Sigmoid colon (tissue), 7 donors: Measurements from ENCODE around the gene BCL2L1. TPM values are rescaled to one million over a fixed set of nuclear protein-coding genes. Genes with fewer than 3 reads are reported as not detected.

ENCODE experiments used
- DNase-seq: peaks from one replicate; pipeline ENCODE4 v3.0.0-alpha.2; 2019
- H3K27ac ChIP-seq, 4 donors: fragments of 200-600 bp; sonication (generic); one replicate each; pipeline ENCODE4 v1.5.1; 2016 to 2019; ENCODE audit warnings: mild to moderate bottlenecking in 1 of 4
- H3K27me3 ChIP-seq, 3 donors: fragments of 200-600 bp; sonication (generic); one replicate each; pipeline ENCODE4 v1.5.1; 2019; ENCODE audit warnings: mild to moderate bottlenecking in 1 of 3
- H3K36me3 ChIP-seq, 4 donors: fragments of 200-600 bp; sonication (generic); one replicate each; pipeline ENCODE4 v1.5.1; 2016 to 2019
- H3K4me1 ChIP-seq, 4 donors: fragments of 200-600 bp; sonication (generic); one replicate each; pipeline ENCODE4 v1.5.1; 2017 to 2019
- H3K4me3 ChIP-seq, 4 donors: fragments of 200-600 bp; sonication (generic); one replicate each; pipeline ENCODE4 v1.5.1; 2017 to 2019; ENCODE audit warnings: mild to moderate bottlenecking in 2 of 4, moderate library complexity in 1 of 4
- H3K9me3 ChIP-seq, 4 donors: fragments of 200-600 bp in 3 of 4; sonication (generic) in 3 of 4; one replicate each; pipeline versions ENCODE4 v1.5.1 to v1.6.1; 2013 to 2019
- CTCF ChIP-seq, 4 experiments: fragments of 450-650 bp in 3 of 4; fragments of 200-600 bp in 1 of 4; IDR thresholded peaks; one replicate each; pipeline ENCODE4 v1.5.1; 2016 to 2019; ENCODE audit warnings: antibody characterized with exemption in 4 of 4, mild to moderate bottlenecking in 3 of 4, moderate library complexity in 2 of 4
- EP300 ChIP-seq, 4 donors: sonication (generic); formaldehyde crosslinking; IDR thresholded peaks; one replicate each; pipeline ENCODE4 v1.6.1; 2017; ENCODE audit warnings: antibody characterized with exemption in 4 of 4
- POLR2A ChIP-seq, 2 donors: fragments of 450-650 bp; IDR thresholded peaks; one replicate each; pipeline ENCODE4 v1.6.1; 2016; ENCODE audit warnings: antibody characterized with exemption in 2 of 2, mild to moderate bottlenecking in 2 of 2, moderate library complexity in 2 of 2
- POLR2AphosphoS5 ChIP-seq, 4 donors: sonication (generic); formaldehyde crosslinking; IDR thresholded peaks; one replicate each; pipeline ENCODE4 v1.6.1; 2017; ENCODE audit warnings: antibody characterized with exemption in 4 of 4
- WGBS, 2 donors: extraction: QIAGEN DNeasy Blood & Tissue Kit; methylation state at CpG; one replicate each; pipeline ENCODE4 v1.1.7; 2013; 5-methylcytosine and 5-hydroxymethylcytosine counted together
- intact Hi-C: fragments of 100-400 bp; cut with DNase I; formaldehyde crosslinking; loops from one replicate; pipeline ENCODE4 v1.15.1; 2023
- polyA plus RNA-seq, 3 donors: library from polyadenylated mRNA; stranded (reverse); fragments of 200-250 nt; gene quantifications; one replicate each; pipeline ENCODE4 v1.2.3, GENCODE V29; 2013
- total RNA-seq, 4 donors: library from RNA; depleted of rRNA; stranded (reverse); fragments of >200 nt; gene quantifications; one replicate each; pipeline ENCODE4 v1.1.0, GENCODE V29; 2016
- donor health status: healthy with polysubstance abuse.
- donor health status: Bipolar disorder and iron deficiency.
- donor health status: healthy.

The BCL2L1 gene
- total and polyA plus RNA-seq, 7 donors = 53.2 to 94.8 (median 71.3) TPM

- peaks cover 0 to 74% (median 69%) of the 10 kb centered on the region in 4 donors for H3K4me1 ChIP-seq
- intact Hi-C loops = loop anchor here (2.0 kb wide), 1 partner anchor 41 kb away; no protein-coding TSS in a partner anchor
- no peak overlapping the region for H3K4me3 ChIP-seq
- H3K27me3 ChIP-seq = no peaks in the 10 kb centered on the region
- TF ChIP-seq POLR2A (IDR thresholded peaks at IDR 0.05) (no peak), CTCF (IDR thresholded peaks at IDR 0.05) (no peak), EP300 (IDR thresholded peaks at IDR 0.05) (no peak), POLR2AphosphoS5 (IDR thresholded peaks at IDR 0.05) (no peak)
- no peak for DNase-seq
- H3K36me3 ChIP-seq = peaks cover 0 to 14% (median 5%) of the 10 kb centered on the region in 4 donors
- H3K27ac ChIP-seq = peak overlapping the region; percentile 80 to 99 (median 85)
- H3K9me3 ChIP-seq = no peaks in the 10 kb centered on the region
Measured at GRCh38 chr20:31711179-31712111, 11.2 kb downstream of the BCL2L1 start.

- no peaks in the 10 kb centered on the region for H3K27me3 ChIP-seq
- intact Hi-C loops = no loop called here
- TF ChIP-seq CTCF (IDR thresholded peaks at IDR 0.05) = no peak
- TF ChIP-seq POLR2AphosphoS5 (IDR thresholded peaks at IDR 0.05) = no peak
- no peak for TF ChIP-seq POLR2A (IDR thresholded peaks at IDR 0.05)
- no peak for TF ChIP-seq EP300 (IDR thresholded peaks at IDR 0.05)
- no peak overlapping the region for H3K4me3 ChIP-seq
- H3K4me1 ChIP-seq = peaks cover 0 to 70% (median 65%) of the 10 kb centered on the region in 4 donors
- peak overlapping the region; percentile 80 to 99 (median 85) for H3K27ac ChIP-seq
- 83 to 92% methylated on average over 5 of the region's 5 CpGs for WGBS, 2 donors
- H3K9me3 ChIP-seq = no peaks in the 10 kb centered on the region
- peaks cover 0 to 22% (median 12%) of the 10 kb centered on the region in 4 donors for H3K36me3 ChIP-seq
- peak; percentile 56 for DNase-seq
Measured at GRCh38 chr20:31710423-31711108, 12.1 kb downstream of the BCL2L1 start.

DNA sequence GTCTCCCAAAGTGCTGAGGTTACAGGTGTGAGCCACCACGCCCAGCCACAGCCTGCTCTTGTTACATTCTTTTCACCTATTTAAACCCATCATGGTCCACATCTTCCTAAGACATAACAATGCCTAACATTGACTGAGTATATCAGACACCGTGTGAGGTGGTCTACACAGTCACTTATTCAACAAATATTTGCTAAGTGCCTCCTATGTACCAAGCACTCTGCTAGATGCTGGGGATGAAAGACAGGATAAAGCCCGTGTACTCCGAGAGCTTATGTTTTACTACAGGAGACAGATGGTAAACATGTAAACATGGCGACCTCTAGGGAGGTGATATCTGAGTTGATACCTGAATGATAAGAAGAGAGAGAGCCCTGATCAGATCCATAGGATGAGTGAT, 12.7 kb downstream of the BCL2L1 start:
- Histone ChIP-seq H3K27me3 (no peaks in the 10 kb centered on the region), H3K4me3 (no peak overlapping the region), H3K4me1 (peaks cover 0 to 70% (median 65%) of the 10 kb centered on the region in 4 donors), H3K9me3 (no peaks in the 10 kb centered on the region), H3K36me3 (peaks cover 0 to 22% (median 12%) of the 10 kb centered on the region in 4 donors), H3K27ac (peak overlapping the region in 3 of 4 donors; percentile 81 to 99 (median 89))
- WGBS, 2 donors = 71 to 86% methylated on average over 5 of the region's 5 CpGs
- peak; percentile 42 for DNase-seq
- no peak for TF ChIP-seq POLR2AphosphoS5 (IDR thresholded peaks at IDR 0.05)
- TF ChIP-seq EP300 (IDR thresholded peaks at IDR 0.05) = no peak
- no peak for TF ChIP-seq CTCF (IDR thresholded peaks at IDR 0.05)
- no peak for TF ChIP-seq POLR2A (IDR thresholded peaks at IDR 0.05)
- intact Hi-C loops = no loop called here

DNA sequence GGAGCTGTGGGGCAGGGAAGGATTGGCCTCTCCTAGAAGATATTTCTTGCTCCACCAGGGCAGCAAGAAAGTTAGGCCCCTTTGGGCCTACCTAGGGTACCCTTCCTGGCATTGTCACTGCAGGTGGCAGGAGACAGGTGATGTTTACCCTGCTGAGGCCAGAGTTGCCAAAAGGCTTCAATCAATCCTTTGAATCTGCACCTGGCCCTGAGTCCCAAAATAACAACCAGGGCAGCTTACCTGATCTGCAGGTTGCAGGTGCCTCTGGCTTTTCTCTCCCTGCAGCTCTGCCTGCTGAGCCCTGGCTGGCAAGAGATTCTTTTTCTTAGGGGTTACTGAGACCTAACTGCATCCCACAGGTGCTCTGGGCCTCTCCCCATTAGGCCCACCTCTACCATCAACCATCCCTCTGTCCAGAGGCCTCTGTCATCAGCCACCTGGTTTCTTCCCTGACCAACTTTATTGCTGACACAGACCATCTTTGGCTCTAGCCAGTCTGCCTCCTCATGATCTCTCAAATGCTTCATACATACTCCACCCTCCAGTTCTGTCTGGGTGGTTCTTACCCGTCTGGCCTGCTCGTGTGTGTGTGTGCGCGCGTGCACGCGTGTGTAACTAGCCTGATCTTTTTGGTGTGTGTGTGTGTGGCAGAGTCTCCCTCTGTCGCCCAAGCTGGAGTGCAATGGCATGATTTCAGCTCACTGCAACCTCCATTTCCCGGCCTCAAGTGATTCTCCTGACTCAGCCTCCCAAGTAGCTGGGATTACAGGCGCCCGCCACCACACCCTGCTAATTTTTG, 13.7 kb downstream of the BCL2L1 start:
- H3K4me3 ChIP-seq = no peak overlapping the region
- intact Hi-C loops = no loop called here
- TF ChIP-seq POLR2A (IDR thresholded peaks at IDR 0.05) (no peak), EP300 (IDR thresholded peaks at IDR 0.05) (no peak)
- no peaks in the 10 kb centered on the region for H3K27me3 ChIP-seq
- H3K27ac ChIP-seq = peak overlapping the region; percentile 27 to 53 (median 38)
- no peaks in the 10 kb centered on the region for H3K9me3 ChIP-seq
- H3K36me3 ChIP-seq = peaks cover 0 to 19% (median 10%) of the 10 kb centered on the region in 4 donors
- H3K4me1 ChIP-seq = peaks cover 0 to 65% (median 61%) of the 10 kb centered on the region in 4 donors
- peak; percentile 50 for DNase-seq
- 58 to 81% methylated on average over 11 of the region's 11 CpGs for WGBS, 2 donors
